ENCODE measurements around the gene IL1RAP.

DNA sequence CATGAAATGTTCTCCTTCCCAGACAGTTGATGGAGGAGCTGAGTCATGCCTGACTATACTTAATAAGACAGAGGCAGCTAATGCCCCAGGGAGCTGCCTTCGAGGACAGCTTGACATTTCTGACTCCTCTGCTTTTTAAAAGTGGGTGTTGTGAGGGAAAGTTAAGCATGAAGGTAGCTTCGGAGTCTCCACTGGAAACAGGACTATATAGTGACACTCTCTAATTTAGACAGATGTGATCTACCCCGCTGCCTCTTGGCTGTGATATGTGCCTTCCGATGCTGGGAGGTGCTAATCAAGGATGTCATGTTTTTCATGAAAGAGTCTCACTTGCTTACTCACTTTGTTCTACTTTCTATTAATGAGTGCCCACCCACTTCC lies 72.7 kb downstream of the IL1RAP start:
- TF ChIP-seq, protein P1, sequence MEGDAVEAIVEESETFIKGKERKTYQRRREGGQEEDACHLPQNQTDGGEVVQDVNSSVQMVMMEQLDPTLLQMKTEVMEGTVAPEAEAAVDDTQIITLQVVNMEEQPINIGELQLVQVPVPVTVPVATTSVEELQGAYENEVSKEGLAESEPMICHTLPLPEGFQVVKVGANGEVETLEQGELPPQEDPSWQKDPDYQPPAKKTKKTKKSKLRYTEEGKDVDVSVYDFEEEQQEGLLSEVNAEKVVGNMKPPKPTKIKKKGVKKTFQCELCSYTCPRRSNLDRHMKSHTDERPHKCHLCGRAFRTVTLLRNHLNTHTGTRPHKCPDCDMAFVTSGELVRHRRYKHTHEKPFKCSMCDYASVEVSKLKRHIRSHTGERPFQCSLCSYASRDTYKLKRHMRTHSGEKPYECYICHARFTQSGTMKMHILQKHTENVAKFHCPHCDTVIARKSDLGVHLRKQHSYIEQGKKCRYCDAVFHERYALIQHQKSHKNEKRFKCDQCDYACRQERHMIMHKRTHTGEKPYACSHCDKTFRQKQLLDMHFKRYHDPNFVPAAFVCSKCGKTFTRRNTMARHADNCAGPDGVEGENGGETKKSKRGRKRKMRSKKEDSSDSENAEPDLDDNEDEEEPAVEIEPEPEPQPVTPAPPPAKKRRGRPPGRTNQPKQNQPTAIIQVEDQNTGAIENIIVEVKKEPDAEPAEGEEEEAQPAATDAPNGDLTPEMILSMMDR (IDR thresholded peaks at IDR 0.05), result no peak
- no peak for TF ChIP-seq POLR2A (IDR thresholded peaks at IDR 0.05)
